HepG2 (cell line): Measurements from ENCODE around the gene ZC3H18. TPM values are rescaled to one million over a fixed set of nuclear protein-coding genes. Genes with fewer than 3 reads are reported as not detected.
A peak's percentile ranks its signal among the peaks of the same experiment; 100 is the strongest.

Experiments
- FOXA3 ChIP-seq: IDR thresholded peaks from 2 replicates; pipeline ENCODE4 v1.6.1; 2016; ENCODE audit warnings: missing genetic modification reagents, missing compliant biosample characterization
- MED1 ChIP-seq: sonication (generic); formaldehyde crosslinking; IDR thresholded peaks from 2 replicates; pipeline ENCODE4 v1.4.0; 2020; ENCODE audit warnings: missing genetic modification reagents
- PRDM10 ChIP-seq: sonication (generic); formaldehyde crosslinking; IDR thresholded peaks from 2 replicates; pipeline ENCODE4 v1.4.0; 2020; ENCODE audit warnings: low read depth, missing genetic modification reagents
- TOPORS ChIP-seq: sonication (generic); formaldehyde crosslinking; IDR thresholded peaks from 2 replicates; pipeline ENCODE4 v1.8.0; 2023; ENCODE audit warnings: mild to moderate bottlenecking, missing genetic modification reagents
- YEATS4 ChIP-seq: sonication (generic); formaldehyde crosslinking; IDR thresholded peaks from 2 replicates; pipeline ENCODE4 v1.4.0; 2020; ENCODE audit warnings: missing genetic modification reagents, borderline replicate concordance
- ZBTB7B ChIP-seq: sonication (generic); formaldehyde crosslinking; IDR thresholded peaks from 2 replicates; pipeline ENCODE4 v1.4.0; 2020; ENCODE audit warnings: missing genetic modification reagents
- ZFP91 ChIP-seq: sonication (generic); formaldehyde crosslinking; IDR thresholded peaks from 2 replicates; pipeline ENCODE4 v1.9.0; 2022; ENCODE audit warnings: missing genetic modification reagents, mild to moderate bottlenecking, borderline replicate concordance
- ZNF264 ChIP-seq: sonication (generic); formaldehyde crosslinking; IDR thresholded peaks from 2 replicates; pipeline ENCODE4 v1.4.0; 2020; ENCODE audit warnings: missing genetic modification reagents
- ZSCAN25 ChIP-seq: sonication (generic); formaldehyde crosslinking; IDR thresholded peaks from 2 replicates; pipeline ENCODE4 v1.8.0; 2022; ENCODE audit warnings: mild to moderate bottlenecking, missing genetic modification reagents
- polyA plus RNA-seq, 8 experiments: library from polyadenylated mRNA; depleted of rRNA in 3 of 8; stranded (reverse) in 7 of 8; unstranded in 1 of 8; fragments of >200 nt; fragmentation: Illumina TruSeq in 4 of 8; extraction: Trizol in 4 of 8; gene quantifications; 2 replicates each; pipeline versions ENCODE4 v1.2.1 to v1.2.3, GENCODE V29; 2011 to 2016; ENCODE audit warnings: low read depth in 4 of 8, missing spikeins in 1 of 8, mixed read lengths in 1 of 8; ENCODE audit not compliant: insufficient read depth in 1 of 8
- total RNA-seq, 5 experiments: library from RNA; depleted of rRNA; stranded (reverse); fragments of >200 nt; fragmentation: Illumina TruSeq; extraction: Trizol; gene quantifications; 2 replicates each; pipeline ENCODE4 v1.2.3, GENCODE V29; 2016; ENCODE audit warnings: low read depth in 1 of 5
- TF ChIP-seq, protein P1 (sequence below): sonication (generic); formaldehyde crosslinking; IDR thresholded peaks from 2 replicates; pipeline ENCODE4 v1.4.0; 2020; ENCODE audit warnings: missing genetic modification reagents

ZC3H18 gene
- total and polyA plus RNA-seq, 2 of the 13 experiments (the other 11 are each of a cell fraction or from before 2014, with no cell fraction given), result 11.2 to 27.4 TPM

DNA sequence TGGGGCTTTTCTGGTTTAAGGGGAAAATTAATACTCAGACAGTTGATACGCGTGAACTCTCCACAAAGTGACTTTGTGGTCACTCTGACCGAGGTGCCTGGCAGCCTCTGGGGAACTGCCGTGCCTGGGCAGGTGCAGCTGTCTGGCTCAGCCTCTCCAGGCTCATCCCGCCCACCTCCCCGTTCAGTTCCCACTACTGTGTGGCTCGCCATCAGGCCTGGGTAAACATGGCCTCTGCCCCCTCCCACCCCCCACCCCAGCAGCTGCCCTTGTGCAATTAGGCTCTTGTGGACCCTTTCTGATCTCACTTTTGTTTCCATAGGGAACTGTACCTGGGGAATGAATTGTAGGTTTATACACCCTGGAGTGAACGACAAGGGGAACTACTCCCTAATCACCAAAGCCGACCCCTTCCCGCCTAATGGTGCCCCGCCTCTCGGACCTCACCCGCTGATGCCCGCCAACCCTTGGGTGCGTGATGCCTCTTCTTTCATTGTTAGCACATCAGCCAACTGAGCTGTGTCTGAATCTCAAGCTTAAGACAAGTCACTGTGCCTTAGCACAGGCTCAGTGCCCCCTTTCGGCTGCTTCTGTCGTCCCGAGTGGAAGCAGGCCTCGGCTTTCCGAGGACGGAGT lies 27.8 kb downstream of the ZC3H18 start (continued):
- TF ChIP-seq, protein P1, sequence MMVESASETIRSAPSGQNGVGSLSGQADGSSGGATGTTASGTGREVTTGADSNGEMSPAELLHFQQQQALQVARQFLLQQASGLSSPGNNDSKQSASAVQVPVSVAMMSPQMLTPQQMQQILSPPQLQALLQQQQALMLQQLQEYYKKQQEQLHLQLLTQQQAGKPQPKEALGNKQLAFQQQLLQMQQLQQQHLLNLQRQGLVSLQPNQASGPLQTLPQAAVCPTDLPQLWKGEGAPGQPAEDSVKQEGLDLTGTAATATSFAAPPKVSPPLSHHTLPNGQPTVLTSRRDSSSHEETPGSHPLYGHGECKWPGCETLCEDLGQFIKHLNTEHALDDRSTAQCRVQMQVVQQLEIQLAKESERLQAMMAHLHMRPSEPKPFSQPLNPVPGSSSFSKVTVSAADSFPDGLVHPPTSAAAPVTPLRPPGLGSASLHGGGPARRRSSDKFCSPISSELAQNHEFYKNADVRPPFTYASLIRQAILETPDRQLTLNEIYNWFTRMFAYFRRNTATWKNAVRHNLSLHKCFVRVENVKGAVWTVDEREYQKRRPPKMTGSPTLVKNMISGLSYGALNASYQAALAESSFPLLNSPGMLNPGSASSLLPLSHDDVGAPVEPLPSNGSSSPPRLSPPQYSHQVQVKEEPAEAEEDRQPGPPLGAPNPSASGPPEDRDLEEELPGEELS (CRISPR knock-in tag), result peak; percentile 62; the same call in 1 of the 2 replicates
- no peak for TF ChIP-seq TOPORS (CRISPR knock-in tag)
- no peak for TF ChIP-seq ZSCAN25 (CRISPR knock-in tag)
- TF ChIP-seq ZNF264 (CRISPR knock-in tag), result 0 out of 2 replicates have a peak, but pooled peaks have one; percentile 26
- TF ChIP-seq ZFP91 (CRISPR knock-in tag), result 0 out of 2 replicates have a peak, but pooled peaks have one; percentile 14
- TF ChIP-seq YEATS4 (CRISPR knock-in tag), result peak; percentile 75
- peak; percentile 80; the same call in 1 of the 2 replicates for TF ChIP-seq ZBTB7B (CRISPR knock-in tag)
- peak; percentile 54; the same call in 1 of the 2 replicates for TF ChIP-seq MED1
- TF ChIP-seq PRDM10 (CRISPR knock-in tag), result no peak
- peak; percentile 92 for TF ChIP-seq FOXA3 (CRISPR knock-in tag)
